Karpas-422 (cell line): ENCODE measurements around the gene STAC3. TPM values are rescaled to one million over a fixed set of nuclear protein-coding genes. Genes with fewer than 3 reads are reported as not detected.

Experiments
- DNase-seq: peaks from one replicate; pipeline ENCODE4 v3.0.0-alpha.2; 2015
- H2AFZ ChIP-seq: fragments of 200-600 bp; sonication (generic); 2 replicates; pipeline ENCODE4 v1.6.1; 2014; ENCODE audit warnings: antibody characterized with exemption, low read length, mixed read lengths
- H3K27ac ChIP-seq: fragments of 200-600 bp; sonication (generic); 2 replicates; pipeline ENCODE4 v1.5.1; 2014; ENCODE audit warnings: mild to moderate bottlenecking, low read length, moderate library complexity
- H3K27me3 ChIP-seq: fragments of 200-600 bp; sonication (generic); 2 replicates; pipeline ENCODE4 v1.6.1; 2014; ENCODE audit warnings: low read length, mixed read lengths
- H3K36me3 ChIP-seq: fragments of 200-600 bp; sonication (generic); 2 replicates; pipeline ENCODE4 v1.6.1; 2014; ENCODE audit warnings: low read length, mixed read lengths; ENCODE audit not compliant: insufficient read depth
- H3K4me1 ChIP-seq: fragments of 200-600 bp; sonication (generic); 2 replicates; pipeline ENCODE4 v1.6.1; 2014; ENCODE audit warnings: mild to moderate bottlenecking, low read length, mixed read lengths
- H3K4me2 ChIP-seq: fragments of 200-600 bp; sonication (generic); 2 replicates; pipeline ENCODE4 v1.6.1; 2014; ENCODE audit warnings: low read length, low read depth, mild to moderate bottlenecking; ENCODE audit not compliant: poor library complexity, severe bottlenecking
- H3K4me3 ChIP-seq: fragments of 200-600 bp; sonication (generic); 2 replicates; pipeline ENCODE4 v1.5.1; 2014; ENCODE audit warnings: mild to moderate bottlenecking, antibody characterized with exemption, low read length, mixed read lengths
- H3K79me2 ChIP-seq: fragments of 200-600 bp; sonication (generic); 2 replicates; pipeline ENCODE4 v1.6.1; 2014; ENCODE audit warnings: mild to moderate bottlenecking, low read length, mixed read lengths
- H3K9ac ChIP-seq: fragments of 200-600 bp; sonication (generic); 2 replicates; pipeline ENCODE4 v1.6.0; 2014; ENCODE audit warnings: low read length
- H3K9me2 ChIP-seq: fragments of 200-600 bp; sonication (generic), shearing (Covaris generic); replicated peaks from 2 replicates; pipeline ENCODE4 v1.6.0; 2014; ENCODE audit warnings: mild to moderate bottlenecking, low read length, moderate library complexity; ENCODE audit not compliant: insufficient read depth
- H3K9me3 ChIP-seq: fragments of 300-700, 200-600 bp; sonication (generic); 2 replicates; pipeline ENCODE4 v1.6.1; 2014; ENCODE audit warnings: low read length, mixed read lengths
- H4K20me1 ChIP-seq: fragments of 200-600 bp; sonication (generic); 2 replicates; pipeline ENCODE4 v1.6.1; 2014; ENCODE audit warnings: mild to moderate bottlenecking, antibody characterized with exemption, low read length, low read depth; ENCODE audit not compliant: insufficient read depth
- total RNA-seq: library from RNA; depleted of rRNA; stranded (reverse); fragments of >200 nt; shearing (Covaris generic); gene quantifications from 2 replicates; pipeline ENCODE4 v1.2.3, GENCODE V29; 2014; ENCODE audit warnings: low replicate concordance

Gene STAC3
- total RNA-seq, 1 experiment from 2014 or later, result 5.9 TPM

DNA sequence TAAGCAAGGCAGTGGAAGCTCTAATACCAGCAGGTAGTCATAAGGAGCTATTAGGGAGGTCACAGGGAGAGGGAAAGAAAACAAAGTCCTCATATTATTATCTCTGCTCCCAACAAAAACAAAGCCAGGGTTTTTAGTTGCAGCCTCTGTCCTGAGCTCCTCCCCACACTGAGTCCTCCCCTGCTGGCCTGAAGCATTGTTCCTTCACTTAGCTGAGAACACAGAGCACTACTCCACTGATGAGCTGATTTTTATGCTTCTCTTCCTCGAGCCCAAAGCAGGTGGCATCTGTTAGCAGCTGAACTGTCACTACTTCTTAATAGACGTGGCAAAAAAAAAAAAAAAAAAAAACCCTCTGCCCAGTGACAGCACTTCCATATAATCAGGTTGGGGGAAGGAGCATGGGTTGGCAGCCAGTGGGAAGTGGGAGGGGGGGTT, 10.5 kb upstream of the STAC3 start:
- Histone ChIP-seq H4K20me1 (no peaks in the 10 kb centered on the region), H3K9me3 (no peaks in the 10 kb centered on the region), H3K4me3 (no peak overlapping the region), H3K27me3 (no peaks in the 10 kb centered on the region), H3K79me2 (no peaks in the 10 kb centered on the region), H3K36me3 (peaks cover 15% of the 10 kb centered on the region; the same call in 1 of the 2 replicates), H3K9ac (no peak overlapping the region), H2AFZ (no peak overlapping the region), H3K4me1 (peaks cover 4% of the 10 kb centered on the region), H3K9me2 (no peaks in the 10 kb centered on the region), H3K4me2 (no peak overlapping the region), H3K27ac (no peak overlapping the region)
- DNase-seq, result no peak

DNA sequence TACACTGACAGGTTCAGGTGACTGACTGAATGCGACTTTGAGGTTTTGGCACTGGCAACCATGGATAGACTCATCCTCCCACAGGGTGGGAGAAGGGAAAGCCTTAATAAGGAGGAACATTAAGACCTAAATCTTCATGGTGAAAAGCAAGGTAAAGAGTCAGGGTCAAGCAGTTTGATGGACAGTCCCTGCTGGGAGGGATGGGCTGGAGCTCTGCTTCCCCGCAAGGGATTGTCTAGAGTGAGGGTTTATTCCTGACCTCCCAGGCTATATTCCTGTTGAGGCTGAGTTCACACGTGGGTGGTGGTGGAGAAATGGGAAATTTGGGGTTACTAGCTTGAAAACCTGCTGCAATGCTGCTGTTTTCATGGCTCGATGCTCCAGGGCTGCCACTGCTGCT, 9.4 kb upstream of the STAC3 start:
- Histone ChIP-seq H3K27ac (no peak overlapping the region), H3K9me3 (no peaks in the 10 kb centered on the region), H2AFZ (no peak overlapping the region), H3K4me3 (no peak overlapping the region), H3K79me2 (no peaks in the 10 kb centered on the region), H3K4me1 (peaks cover 4% of the 10 kb centered on the region), H3K9ac (no peak overlapping the region), H3K9me2 (no peaks in the 10 kb centered on the region), H3K36me3 (peaks cover 19% of the 10 kb centered on the region; the same call in 1 of the 2 replicates), H3K4me2 (no peak overlapping the region), H3K27me3 (no peaks in the 10 kb centered on the region), H4K20me1 (no peaks in the 10 kb centered on the region)
- DNase-seq, result no peak

DNA sequence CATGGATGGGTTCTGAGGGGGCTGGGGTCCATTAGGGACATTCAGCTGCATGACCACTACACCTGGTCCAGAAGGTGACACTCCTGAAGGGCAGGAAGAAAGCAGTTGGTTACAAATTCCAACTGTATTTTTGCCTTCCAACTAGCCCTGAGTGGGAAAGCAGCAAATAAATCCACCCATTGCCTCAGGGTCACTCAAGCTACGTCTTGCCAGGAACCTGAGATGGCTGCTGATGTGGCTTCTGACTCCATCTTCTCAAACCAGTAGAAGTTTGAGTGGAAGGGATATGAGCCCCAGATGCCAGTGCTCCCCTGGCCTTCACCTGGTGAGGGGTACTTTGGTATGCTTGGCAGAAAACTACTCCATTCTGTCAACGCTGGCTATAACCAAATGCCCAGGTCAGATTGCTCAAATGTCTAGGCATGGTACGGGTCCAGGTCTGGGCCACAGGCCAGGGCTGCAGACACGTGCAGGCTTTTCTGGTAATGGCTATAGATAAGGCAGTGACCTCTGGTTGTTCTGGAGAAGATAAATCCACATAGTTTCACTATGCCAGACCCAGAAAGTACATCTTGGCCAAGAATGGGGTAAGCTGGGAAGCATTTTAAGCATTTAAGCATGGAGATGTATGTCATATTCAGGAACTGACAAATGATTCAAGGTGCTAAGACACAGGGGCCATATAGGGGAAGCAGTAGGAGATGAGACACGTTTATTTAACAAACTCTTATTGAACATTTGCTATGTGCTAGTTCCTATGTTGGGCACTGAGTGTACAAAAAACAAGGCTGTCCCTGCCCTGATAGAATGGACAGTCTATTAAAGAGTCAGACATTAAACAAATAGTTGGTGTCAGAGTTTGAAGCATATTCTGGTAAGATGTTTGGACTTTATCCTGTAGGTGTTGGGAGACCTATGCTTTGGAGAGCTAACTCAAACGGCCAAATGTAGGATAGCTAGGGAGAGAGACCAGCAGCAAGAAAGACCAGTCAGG, 8.3 kb upstream of the STAC3 start:
- H3K9me2 ChIP-seq, result no peaks in the 10 kb centered on the region
- H2AFZ ChIP-seq, result no peak overlapping the region
- peaks cover 4% of the 10 kb centered on the region for H3K4me1 ChIP-seq
- H3K4me3 ChIP-seq, result no peak overlapping the region
- no peaks in the 10 kb centered on the region for H3K79me2 ChIP-seq
- no peak overlapping the region for H3K9ac ChIP-seq
- no peak overlapping the region for H3K27ac ChIP-seq
- H4K20me1 ChIP-seq, result no peaks in the 10 kb centered on the region
- no peak overlapping the region for H3K4me2 ChIP-seq
- H3K36me3 ChIP-seq, result peaks cover 19% of the 10 kb centered on the region; the same call in 1 of the 2 replicates
- DNase-seq, result no peak
- H3K27me3 ChIP-seq, result no peaks in the 10 kb centered on the region
- H3K9me3 ChIP-seq, result no peaks in the 10 kb centered on the region

DNA sequence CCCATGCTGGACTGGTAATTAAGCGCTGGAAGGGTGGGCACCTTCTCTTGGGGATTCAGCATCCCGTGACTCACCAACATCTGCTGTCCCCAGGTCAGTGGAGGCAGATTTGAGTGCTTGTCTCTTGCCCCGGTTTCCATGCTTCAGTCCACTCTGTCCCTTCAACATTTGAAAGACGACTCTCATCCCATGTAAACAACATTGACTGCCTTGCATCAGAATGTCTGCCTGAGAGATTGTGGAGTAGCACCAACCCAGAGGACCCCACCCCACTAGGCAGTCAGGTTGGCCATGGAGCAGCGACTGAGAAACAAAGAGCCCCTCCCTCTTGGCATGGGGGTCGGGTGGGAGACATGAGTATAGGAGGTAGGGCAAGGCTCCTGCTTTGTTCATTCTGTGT, 4.9 kb upstream of the STAC3 start:
- no peak overlapping the region for H3K9ac ChIP-seq
- no peaks in the 10 kb centered on the region for H3K79me2 ChIP-seq
- no peak for DNase-seq
- H3K27me3 ChIP-seq, result no peaks in the 10 kb centered on the region
- no peaks in the 10 kb centered on the region for H3K9me3 ChIP-seq
- no peaks in the 10 kb centered on the region for H3K9me2 ChIP-seq
- H3K4me1 ChIP-seq, result no peaks in the 10 kb centered on the region
- H3K27ac ChIP-seq, result no peak overlapping the region
- no peak overlapping the region for H3K4me3 ChIP-seq
- H2AFZ ChIP-seq, result no peak overlapping the region
- peaks cover 15% of the 10 kb centered on the region; the same call in 1 of the 2 replicates for H3K36me3 ChIP-seq
- no peaks in the 10 kb centered on the region for H4K20me1 ChIP-seq
- H3K4me2 ChIP-seq, result no peak overlapping the region

DNA sequence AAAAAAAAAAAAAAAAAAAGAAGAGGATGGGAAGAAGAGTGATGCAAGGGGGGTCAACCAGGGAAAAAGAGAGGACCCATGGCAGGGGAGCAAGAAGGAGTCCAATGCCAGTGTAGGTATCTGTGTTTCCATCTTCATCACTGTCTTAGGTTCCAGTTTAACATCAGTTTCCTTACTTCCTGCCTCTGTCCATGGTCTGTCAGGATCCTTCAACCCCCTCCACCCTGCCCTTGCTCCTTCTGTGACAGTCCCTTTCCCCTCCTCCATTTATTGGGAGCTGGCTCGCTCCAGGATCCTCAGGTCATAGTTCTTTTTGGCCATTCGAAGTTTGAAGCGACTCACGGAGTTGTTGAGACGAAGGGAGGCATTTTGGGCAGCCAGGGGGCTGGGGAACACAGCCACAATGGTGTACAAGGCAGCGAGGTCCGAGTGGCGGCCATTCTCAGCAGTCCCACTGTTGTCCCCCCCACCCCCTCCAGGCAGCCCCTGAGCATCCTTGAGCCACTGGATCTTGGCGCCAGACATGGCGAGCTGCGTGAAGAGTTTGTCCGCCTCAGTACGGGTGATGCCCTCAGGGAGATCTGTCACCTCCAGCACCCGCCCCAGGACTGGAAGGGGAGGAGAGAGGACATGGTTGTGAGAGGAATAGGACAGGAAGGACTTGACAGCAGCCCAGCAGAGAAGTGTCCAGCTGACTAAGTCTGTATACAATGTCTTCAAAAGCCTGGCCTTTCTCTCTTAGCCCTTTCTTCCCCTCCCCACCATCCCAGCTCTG, 3.7 kb upstream of the STAC3 start:
- Histone ChIP-seq H3K4me2 (no peak overlapping the region), H3K9me2 (no peaks in the 10 kb centered on the region), H3K4me1 (peaks cover under 1% of the 10 kb centered on the region; the same call in 1 of the 2 replicates), H3K79me2 (no peaks in the 10 kb centered on the region), H3K36me3 (peaks cover 15% of the 10 kb centered on the region; the same call in 1 of the 2 replicates), H3K27ac (no peak overlapping the region), H4K20me1 (no peaks in the 10 kb centered on the region), H2AFZ (no peak overlapping the region), H3K9me3 (no peaks in the 10 kb centered on the region), H3K4me3 (no peak overlapping the region), H3K9ac (no peak overlapping the region), H3K27me3 (no peaks in the 10 kb centered on the region)
- DNase-seq, result no peak

DNA sequence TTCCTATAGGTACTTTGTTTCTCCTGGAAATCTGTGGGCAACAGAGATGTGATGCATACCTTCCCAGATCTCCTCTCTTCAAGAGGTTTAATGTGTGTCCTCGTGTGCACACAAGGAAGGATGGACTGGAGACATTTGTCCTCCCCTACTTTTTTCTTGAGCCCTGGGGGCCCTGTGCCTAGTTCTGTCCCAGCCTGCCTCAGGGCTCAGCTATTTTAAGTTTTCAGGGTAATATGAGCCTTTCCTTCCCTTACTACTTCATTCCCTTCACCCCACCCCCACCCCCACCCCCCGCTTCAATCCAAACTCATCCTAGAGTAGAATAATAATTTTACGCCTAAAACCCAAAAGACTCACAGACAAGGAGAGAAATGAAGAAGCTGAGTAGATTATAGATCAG, 446 bp downstream of the STAC3 start:
- no peak overlapping the region for H3K9ac ChIP-seq
- H3K27ac ChIP-seq, result no peak overlapping the region
- H3K4me3 ChIP-seq, result no peak overlapping the region
- no peak overlapping the region for H3K4me2 ChIP-seq
- no peak for DNase-seq
- no peaks in the 10 kb centered on the region for H4K20me1 ChIP-seq
- no peaks in the 10 kb centered on the region for H3K9me2 ChIP-seq
- no peak overlapping the region for H2AFZ ChIP-seq
- no peaks in the 10 kb centered on the region for H3K9me3 ChIP-seq
- no peaks in the 10 kb centered on the region for H3K27me3 ChIP-seq
- H3K4me1 ChIP-seq, result peaks cover 10% of the 10 kb centered on the region
- no peaks in the 10 kb centered on the region for H3K36me3 ChIP-seq
- H3K79me2 ChIP-seq, result no peaks in the 10 kb centered on the region

DNA sequence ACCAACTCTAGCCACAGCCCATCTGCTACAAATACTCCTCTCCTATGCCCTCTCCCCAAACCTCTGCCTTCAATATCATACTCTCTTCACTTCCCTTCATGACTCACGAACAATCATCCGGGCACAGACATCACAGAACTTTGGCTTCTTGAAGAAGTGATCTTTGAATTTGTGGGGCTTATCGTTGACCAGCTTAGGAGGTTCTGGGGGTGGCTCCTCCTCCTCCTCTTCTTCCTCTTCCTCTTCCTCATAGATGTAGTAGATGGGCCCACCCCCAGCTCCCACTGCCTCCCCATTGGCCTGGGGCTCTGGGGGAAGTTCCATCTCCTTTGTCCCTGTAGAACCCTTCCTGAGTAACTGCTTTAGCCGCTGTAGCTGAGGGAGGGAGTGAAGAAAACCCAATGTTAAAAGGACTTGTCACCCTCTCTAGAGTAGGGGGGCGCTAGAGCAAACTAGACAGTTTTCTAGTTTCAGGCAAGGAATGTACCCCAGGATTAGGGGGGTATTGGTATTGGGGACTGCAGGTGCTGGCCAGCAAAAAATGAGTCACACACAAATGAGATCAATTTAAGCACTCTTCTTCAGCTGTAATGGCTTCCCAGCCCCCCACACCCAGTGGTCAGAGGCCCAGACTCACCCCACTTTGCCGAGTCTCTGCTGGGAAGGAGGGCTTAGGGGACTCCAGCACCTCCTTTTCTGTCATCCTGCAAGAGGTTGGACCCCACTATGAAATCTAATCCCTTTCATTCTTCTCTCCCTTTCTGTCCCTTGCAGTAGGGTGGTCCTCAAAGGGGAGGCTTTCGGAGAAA, 1.8 kb downstream of the STAC3 start:
- H3K36me3 ChIP-seq, result no peaks in the 10 kb centered on the region
- DNase-seq, result peak; percentile 56
- peak overlapping the region; percentile 44; the same call in 1 of the 2 replicates for H3K4me3 ChIP-seq
- H3K9me3 ChIP-seq, result no peaks in the 10 kb centered on the region
- H3K9ac ChIP-seq, result peak overlapping the region; percentile 36; the same call in 1 of the 2 replicates
- H3K27me3 ChIP-seq, result no peaks in the 10 kb centered on the region
- no peaks in the 10 kb centered on the region for H3K9me2 ChIP-seq
- H3K79me2 ChIP-seq, result no peaks in the 10 kb centered on the region
- no peaks in the 10 kb centered on the region for H4K20me1 ChIP-seq
- H3K27ac ChIP-seq, result no peak overlapping the region
- H3K4me2 ChIP-seq, result peak overlapping the region; percentile 18
- H2AFZ ChIP-seq, result no peak overlapping the region
- H3K4me1 ChIP-seq, result peaks cover 14% of the 10 kb centered on the region
